GM12801 (cell line): ENCODE measurements around the gene FAM53A.

ENCODE experiments used
- CTCF ChIP-seq: IDR thresholded peaks from one replicate; pipeline ENCODE4 v1.5.1; 2011; ENCODE audit warnings: control low read depth; ENCODE audit not compliant: insufficient read length; ENCODE audit errors: extremely low read depth

Gene FAM53A

GRCh38 chr4:1622956-1623355 is 61.2 kb downstream of the FAM53A start:
- no peak for TF ChIP-seq CTCF

GRCh38 chr4:1622238-1622637 is 61.9 kb downstream of the FAM53A start:
- TF ChIP-seq CTCF = no peak

GRCh38 chr4:1621526-1621925 is 62.6 kb downstream of the FAM53A start:
- TF ChIP-seq CTCF = no peak

GRCh38 chr4:1619151-1619672 is 64.9 kb downstream of the FAM53A start:
- TF ChIP-seq CTCF = no peak

GRCh38 chr4:1618438-1618837 is 65.7 kb downstream of the FAM53A start:
- no peak for TF ChIP-seq CTCF

- no peak for TF ChIP-seq CTCF
Measured at GRCh38 chr4:1616557-1616930, 67.6 kb downstream of the FAM53A start.

- TF ChIP-seq CTCF = no peak
Measured at GRCh38 chr4:1615786-1616556, 68.1 kb downstream of the FAM53A start.
